Measurements from ENCODE around the gene AARS2. TPM values are rescaled to one million over a fixed set of nuclear protein-coding genes. Genes with fewer than 3 reads are reported as not detected.
"Not testable (repeated sequence)": the region's sequence is repeated elsewhere in the genome, so short reads cannot be mapped to it uniquely, and the experiment has no call there.

AARS2 gene
- total RNA-seq, 1 experiment from 2014 or later = 28.9 TPM

DNA sequence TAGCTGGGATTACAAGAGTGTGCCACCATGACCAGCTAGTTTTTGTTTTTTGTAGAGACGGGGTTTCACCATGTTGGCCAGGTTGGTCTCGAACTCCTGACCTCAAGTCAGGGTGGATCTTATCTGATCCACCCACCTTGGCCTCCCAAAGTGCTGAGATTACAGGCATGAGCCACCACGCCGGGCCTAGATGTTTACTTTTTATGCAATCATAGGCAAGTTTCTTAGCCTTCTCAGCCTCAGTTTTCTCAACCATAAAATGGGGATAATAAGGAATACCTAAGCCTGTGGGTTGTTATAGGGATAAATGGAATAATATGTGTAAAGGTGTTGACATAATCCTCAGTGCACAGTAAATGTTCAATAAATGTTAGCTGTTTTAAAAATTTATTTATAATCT, 39.1 kb upstream of the AARS2 start (continued):
- TF ChIP-seq SP1 (CRISPR knock-in tag; conservative IDR thresholded peaks at IDR 0.05) = no peak

DNA sequence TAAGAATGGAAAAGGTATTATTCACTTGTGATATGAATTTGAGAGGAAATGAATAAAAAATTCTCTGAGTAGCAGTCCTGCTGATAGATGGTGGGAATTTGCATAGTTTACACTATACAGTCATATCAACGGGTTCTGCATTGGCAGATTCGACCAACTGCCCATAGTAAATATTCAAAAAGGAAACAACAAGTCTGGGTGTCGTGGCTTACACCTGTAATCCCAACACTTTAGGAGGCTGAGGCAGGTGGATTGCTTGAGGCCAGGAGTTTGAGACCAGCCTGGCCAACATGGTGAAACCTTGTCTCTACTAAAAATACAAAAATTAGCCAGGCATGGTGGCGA, 37.5 kb upstream of the AARS2 start:
- DNase-seq (ENCODE audit: low spot score); POLR2A ChIA-PET; H3K9me3 Mint-ChIP-seq; H3K36me3 Mint-ChIP-seq; H3K27me3 Mint-ChIP-seq (ENCODE audit: low read depth); H3K27ac Mint-ChIP-seq; H3K4me3 Mint-ChIP-seq; ATAC-seq: not testable (repeated sequence)
- CTCF ChIA-PET = interaction anchor here (0.9 to 1.0 kb wide), 3 partner anchors 19 to 38 kb away, joined by 3 to 4 read pairs (median 3); partner anchors contain the start of gene AARS2
- H3K4me1 Mint-ChIP-seq = peaks cover 12% of the 10 kb centered on the region

DNA sequence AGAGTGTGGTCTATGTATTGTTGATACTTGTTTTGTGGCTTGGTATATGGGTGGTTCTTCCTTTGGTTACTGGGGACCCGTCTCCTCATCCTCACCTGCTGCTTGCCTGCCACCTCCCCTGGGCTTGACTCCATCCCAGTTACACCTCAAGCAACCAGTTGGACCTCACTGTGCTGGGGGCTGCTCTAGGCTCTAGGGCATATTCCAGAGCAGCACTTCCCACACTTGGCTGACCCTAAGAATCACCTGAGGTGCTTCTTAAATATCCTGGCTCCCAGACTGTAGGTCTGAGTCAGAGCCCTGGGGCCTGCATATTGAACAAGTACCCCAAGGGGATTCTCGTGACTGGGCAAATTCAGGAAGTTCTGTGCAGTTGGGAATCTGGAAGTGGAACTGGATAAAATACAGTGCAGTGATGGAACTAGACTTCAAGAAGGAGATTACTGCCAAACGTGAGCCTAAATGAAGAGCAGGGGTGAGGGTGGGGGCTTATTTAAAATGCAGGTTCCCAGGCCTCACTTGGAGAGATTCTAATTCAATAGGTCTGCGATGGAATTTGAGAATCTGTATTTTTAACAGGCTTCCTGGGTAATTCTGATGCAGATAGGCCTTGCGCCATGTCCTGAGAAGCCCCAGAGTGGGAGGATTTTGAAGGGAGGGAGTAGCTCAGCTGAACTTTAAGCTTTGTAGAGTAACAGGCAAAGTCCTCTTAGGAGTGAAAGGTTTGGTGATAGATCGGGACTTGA, 36.9 kb upstream of the AARS2 start:
- H3K4me1 Mint-ChIP-seq = peaks cover 12% of the 10 kb centered on the region
- no peaks in the 10 kb centered on the region for H3K36me3 Mint-ChIP-seq
- DNase-seq (ENCODE audit: low spot score) = no peak
- H3K9me3 Mint-ChIP-seq = no peaks in the 10 kb centered on the region
- ATAC-seq = peak; percentile 71
- no peak overlapping the region for H3K4me3 Mint-ChIP-seq
- POLR2A ChIA-PET = no interaction called here
- TF ChIP-seq OVOL2 (CRISPR knock-in tag; IDR thresholded peaks at IDR 0.05; ENCODE audit: borderline replicate concordance) = no peak
- no peak for TF ChIP-seq ZNF317 (CRISPR knock-in tag; IDR thresholded peaks at IDR 0.05; ENCODE audit: borderline replicate concordance, low read depth)
- TF ChIP-seq ZNF423 (CRISPR knock-in tag; IDR thresholded peaks at IDR 0.05) = no peak
- TF ChIP-seq, protein P1, sequence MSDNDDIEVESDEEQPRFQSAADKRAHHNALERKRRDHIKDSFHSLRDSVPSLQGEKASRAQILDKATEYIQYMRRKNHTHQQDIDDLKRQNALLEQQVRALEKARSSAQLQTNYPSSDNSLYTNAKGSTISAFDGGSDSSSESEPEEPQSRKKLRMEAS (CRISPR knock-in tag; IDR thresholded peaks at IDR 0.05) = no peak
- TF ChIP-seq, protein P2, sequence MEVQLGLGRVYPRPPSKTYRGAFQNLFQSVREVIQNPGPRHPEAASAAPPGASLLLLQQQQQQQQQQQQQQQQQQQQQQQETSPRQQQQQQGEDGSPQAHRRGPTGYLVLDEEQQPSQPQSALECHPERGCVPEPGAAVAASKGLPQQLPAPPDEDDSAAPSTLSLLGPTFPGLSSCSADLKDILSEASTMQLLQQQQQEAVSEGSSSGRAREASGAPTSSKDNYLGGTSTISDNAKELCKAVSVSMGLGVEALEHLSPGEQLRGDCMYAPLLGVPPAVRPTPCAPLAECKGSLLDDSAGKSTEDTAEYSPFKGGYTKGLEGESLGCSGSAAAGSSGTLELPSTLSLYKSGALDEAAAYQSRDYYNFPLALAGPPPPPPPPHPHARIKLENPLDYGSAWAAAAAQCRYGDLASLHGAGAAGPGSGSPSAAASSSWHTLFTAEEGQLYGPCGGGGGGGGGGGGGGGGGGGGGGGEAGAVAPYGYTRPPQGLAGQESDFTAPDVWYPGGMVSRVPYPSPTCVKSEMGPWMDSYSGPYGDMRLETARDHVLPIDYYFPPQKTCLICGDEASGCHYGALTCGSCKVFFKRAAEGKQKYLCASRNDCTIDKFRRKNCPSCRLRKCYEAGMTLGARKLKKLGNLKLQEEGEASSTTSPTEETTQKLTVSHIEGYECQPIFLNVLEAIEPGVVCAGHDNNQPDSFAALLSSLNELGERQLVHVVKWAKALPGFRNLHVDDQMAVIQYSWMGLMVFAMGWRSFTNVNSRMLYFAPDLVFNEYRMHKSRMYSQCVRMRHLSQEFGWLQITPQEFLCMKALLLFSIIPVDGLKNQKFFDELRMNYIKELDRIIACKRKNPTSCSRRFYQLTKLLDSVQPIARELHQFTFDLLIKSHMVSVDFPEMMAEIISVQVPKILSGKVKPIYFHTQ (CRISPR knock-in tag; IDR thresholded peaks at IDR 0.05) = no peak
- TF ChIP-seq, protein P3, sequence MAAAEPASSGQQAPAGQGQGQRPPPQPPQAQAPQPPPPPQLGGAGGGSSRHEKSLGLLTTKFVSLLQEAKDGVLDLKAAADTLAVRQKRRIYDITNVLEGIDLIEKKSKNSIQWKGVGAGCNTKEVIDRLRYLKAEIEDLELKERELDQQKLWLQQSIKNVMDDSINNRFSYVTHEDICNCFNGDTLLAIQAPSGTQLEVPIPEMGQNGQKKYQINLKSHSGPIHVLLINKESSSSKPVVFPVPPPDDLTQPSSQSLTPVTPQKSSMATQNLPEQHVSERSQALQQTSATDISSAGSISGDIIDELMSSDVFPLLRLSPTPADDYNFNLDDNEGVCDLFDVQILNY (CRISPR knock-in tag; IDR thresholded peaks at IDR 0.05) = no peak
- TF ChIP-seq IRF2 (CRISPR knock-in tag; IDR thresholded peaks at IDR 0.05; ENCODE audit: borderline replicate concordance, low read depth) = no peak
- CTCF ChIA-PET = interaction anchor here (0.9 to 1.0 kb wide), 3 partner anchors 20 to 37 kb away, joined by 3 to 4 read pairs (median 3); partner anchors contain the start of gene AARS2
- H3K27ac Mint-ChIP-seq = peak overlapping the region; percentile 85; the same call in 1 of the 2 replicates
- H3K27me3 Mint-ChIP-seq (ENCODE audit: low read depth) = peaks cover 5% of the 10 kb centered on the region

DNA sequence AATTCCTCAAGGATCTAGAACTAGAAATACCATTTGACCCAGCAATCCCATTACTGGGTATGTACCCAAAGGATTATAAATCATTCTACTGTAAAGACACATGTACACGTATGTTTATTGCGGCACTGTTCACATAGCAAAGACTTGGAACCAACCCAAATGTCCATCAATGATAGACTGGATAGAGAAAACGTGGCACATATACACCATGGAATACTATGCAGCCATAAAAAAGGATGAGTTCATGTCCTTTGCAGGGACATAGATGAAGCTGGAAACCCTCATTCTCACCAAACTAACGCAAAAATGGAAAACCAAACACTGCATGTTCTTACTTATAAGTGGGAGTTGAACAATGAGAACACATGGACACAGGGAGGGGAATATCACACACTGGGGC, 33.7 kb upstream of the AARS2 start:
- H3K4me3 Mint-ChIP-seq; CTCF ChIA-PET; POLR2A ChIA-PET; H3K36me3 Mint-ChIP-seq; ATAC-seq; H3K9me3 Mint-ChIP-seq; H3K27ac Mint-ChIP-seq; DNase-seq (ENCODE audit: low spot score): not testable (repeated sequence)
- Mint-ChIP-seq H3K4me1 (peaks cover 16% of the 10 kb centered on the region), H3K27me3 (ENCODE audit: low read depth) (peaks cover 23% of the 10 kb centered on the region)

DNA sequence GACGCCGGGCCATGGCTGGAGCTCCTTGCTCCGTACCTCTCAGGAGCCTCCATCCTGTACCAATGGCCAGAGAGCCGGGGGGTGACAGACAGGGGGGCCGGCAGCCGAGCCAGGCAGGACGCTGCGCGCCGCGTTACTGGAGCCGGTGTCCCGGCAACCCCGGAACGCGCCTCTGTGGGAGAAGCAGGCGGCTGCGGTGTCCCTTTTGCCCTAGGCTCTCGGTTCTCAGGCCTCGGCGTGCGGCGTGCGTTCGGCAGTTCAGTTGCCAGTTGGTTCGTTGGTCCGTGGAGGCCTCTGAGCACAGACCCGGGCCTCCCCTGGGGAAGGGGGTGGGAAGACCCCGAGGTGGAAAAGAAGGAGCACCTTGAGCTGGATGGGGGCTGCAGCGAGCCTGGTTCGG, 29.3 kb upstream of the AARS2 start, which contains the start of gene SPATS1:
Gene SPATS1, plus strand, starts transcription at position 162 of the 400 bp plus-strand sequence. CDS start 446 bp downstream, outside the sequence.
- no peaks in the 10 kb centered on the region for H3K9me3 Mint-ChIP-seq
- no peak within 1 kb of the TSS for H3K27ac Mint-ChIP-seq
- H3K36me3 Mint-ChIP-seq = no peaks in the 10 kb centered on the region
- peaks cover 11% of the 10 kb centered on the region for H3K4me1 Mint-ChIP-seq
- peak within 1 kb of the TSS; percentile 41 for H3K4me3 Mint-ChIP-seq
- ChIA-PET CTCF (interaction anchor here (0.7 to 3.2 kb wide), 6 partner anchors 30 to 108 kb away, joined by 3 to 18 read pairs (median 8); partner anchors contain the start of genes AARS2 and TMEM151B), POLR2A (interaction anchor here (0.5 to 1.2 kb wide), 3 partner anchors 29 to 1908 kb away, joined by 3 read pairs; partner anchors contain the start of genes AARS2 and TMEM151B)
- H3K27me3 Mint-ChIP-seq (ENCODE audit: low read depth) = peaks cover 28% of the 10 kb centered on the region
- ATAC-seq = peak; percentile 67
- peak; percentile 71 for DNase-seq (ENCODE audit: low spot score)
- no peak for TF ChIP-seq CBFB (CRISPR knock-in tag; IDR thresholded peaks at IDR 0.05; ENCODE audit: low read depth)
- no peak for TF ChIP-seq HMGA2 (CRISPR knock-in tag; IDR thresholded peaks at IDR 0.05)
- no peak for TF ChIP-seq ZNF121 (CRISPR knock-in tag; IDR thresholded peaks at IDR 0.05)
- TF ChIP-seq, protein P4, sequence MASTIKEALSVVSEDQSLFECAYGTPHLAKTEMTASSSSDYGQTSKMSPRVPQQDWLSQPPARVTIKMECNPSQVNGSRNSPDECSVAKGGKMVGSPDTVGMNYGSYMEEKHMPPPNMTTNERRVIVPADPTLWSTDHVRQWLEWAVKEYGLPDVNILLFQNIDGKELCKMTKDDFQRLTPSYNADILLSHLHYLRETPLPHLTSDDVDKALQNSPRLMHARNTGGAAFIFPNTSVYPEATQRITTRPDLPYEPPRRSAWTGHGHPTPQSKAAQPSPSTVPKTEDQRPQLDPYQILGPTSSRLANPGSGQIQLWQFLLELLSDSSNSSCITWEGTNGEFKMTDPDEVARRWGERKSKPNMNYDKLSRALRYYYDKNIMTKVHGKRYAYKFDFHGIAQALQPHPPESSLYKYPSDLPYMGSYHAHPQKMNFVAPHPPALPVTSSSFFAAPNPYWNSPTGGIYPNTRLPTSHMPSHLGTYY (CRISPR knock-in tag; IDR thresholded peaks at IDR 0.05) = no peak
- no peak for TF ChIP-seq JUN (CRISPR knock-in tag; IDR thresholded peaks at IDR 0.05)
- TF ChIP-seq ZNF396 (CRISPR knock-in tag; IDR thresholded peaks at IDR 0.05; ENCODE audit: borderline replicate concordance) = no peak
- no peak for TF ChIP-seq FOXP1 (CRISPR knock-in tag; IDR thresholded peaks at IDR 0.05; ENCODE audit: borderline replicate concordance)
- no peak for TF ChIP-seq ZNF138 (CRISPR knock-in tag; conservative IDR thresholded peaks at IDR 0.05)
- TF ChIP-seq SOX15 (CRISPR knock-in tag; IDR thresholded peaks at IDR 0.05) = no peak
- TF ChIP-seq GABPB1 (CRISPR knock-in tag; IDR thresholded peaks at IDR 0.05) = no peak
- no peak for TF ChIP-seq TP53 (CRISPR knock-in tag; IDR thresholded peaks at IDR 0.05)
- no peak for TF ChIP-seq GTF2I (CRISPR knock-in tag; conservative IDR thresholded peaks at IDR 0.05)
- TF ChIP-seq, protein P5, sequence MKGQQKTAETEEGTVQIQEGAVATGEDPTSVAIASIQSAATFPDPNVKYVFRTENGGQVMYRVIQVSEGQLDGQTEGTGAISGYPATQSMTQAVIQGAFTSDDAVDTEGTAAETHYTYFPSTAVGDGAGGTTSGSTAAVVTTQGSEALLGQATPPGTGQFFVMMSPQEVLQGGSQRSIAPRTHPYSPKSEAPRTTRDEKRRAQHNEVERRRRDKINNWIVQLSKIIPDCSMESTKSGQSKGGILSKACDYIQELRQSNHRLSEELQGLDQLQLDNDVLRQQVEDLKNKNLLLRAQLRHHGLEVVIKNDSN (CRISPR knock-in tag; IDR thresholded peaks at IDR 0.05) = no peak
- TF ChIP-seq RORB (CRISPR knock-in tag; IDR thresholded peaks at IDR 0.05) = no peak
